ENCODE data around the gene MYDGF. TPM values are rescaled to one million over a fixed set of nuclear protein-coding genes. Genes with fewer than 3 reads are reported as not detected.

MYDGF gene
- total RNA-seq, 1 experiment from 2014 or later = 30.8 TPM

Other genes starting within 250 kb of the MYDGF start
- 90.9 and 112 TPM in 2 replicates for gene UBXN6, start 212.5 kb downstream of the MYDGF start, total RNA-seq (2014; rRNA removed; shearing (Covaris generic); ENCODE audit: low replicate concordance)
- gene HDGFL2, start 198.0 kb downstream of the MYDGF start, total RNA-seq (2014; rRNA removed; shearing (Covaris generic); ENCODE audit: low replicate concordance) = 49.9 and 81.2 TPM in 2 replicates
- not detected in 2 replicates for gene PLIN4, start 151.9 kb downstream of the MYDGF start, total RNA-seq (2014; rRNA removed; shearing (Covaris generic); ENCODE audit: low replicate concordance)
- gene PLIN5, start 135.1 kb downstream of the MYDGF start, total RNA-seq (2014; rRNA removed; shearing (Covaris generic); ENCODE audit: low replicate concordance) = not detected in 2 replicates
- 0.11 and 0.14 TPM in 2 replicates for gene LRG1, start 130.3 kb downstream of the MYDGF start, total RNA-seq (2014; rRNA removed; shearing (Covaris generic); ENCODE audit: low replicate concordance)
- gene SEMA6B, start 110.7 kb downstream of the MYDGF start, total RNA-seq (2014; rRNA removed; shearing (Covaris generic); ENCODE audit: low replicate concordance) = not detected in 2 replicates
- 1.8 and 9.0 TPM in 2 replicates for gene TNFAIP8L1, start 30.8 kb downstream of the MYDGF start, total RNA-seq (2014; rRNA removed; shearing (Covaris generic); ENCODE audit: low replicate concordance)
- 26.8 and 34.8 TPM in 2 replicates for gene DPP9, start 53.5 kb upstream of the MYDGF start, total RNA-seq (2014; rRNA removed; shearing (Covaris generic); ENCODE audit: low replicate concordance)
- 7.8 and 12.5 TPM in 2 replicates for gene FEM1A, start 121.4 kb upstream of the MYDGF start, total RNA-seq (2014; rRNA removed; shearing (Covaris generic); ENCODE audit: low replicate concordance)
- gene TICAM1, start 161.4 kb upstream of the MYDGF start, total RNA-seq (2014; rRNA removed; shearing (Covaris generic); ENCODE audit: low replicate concordance) = 2.1 and 2.7 TPM in 2 replicates
- gene PLIN3, start 197.3 kb upstream of the MYDGF start, total RNA-seq (2014; rRNA removed; shearing (Covaris generic); ENCODE audit: low replicate concordance) = 28.7 and 68.1 TPM in 2 replicates
- gene ARRDC5, start 232.6 kb upstream of the MYDGF start, total RNA-seq (2014; rRNA removed; shearing (Covaris generic); ENCODE audit: low replicate concordance) = not detected in 2 replicates
- 13.6 and 28.5 TPM in 2 replicates for gene UHRF1, start 239.2 kb upstream of the MYDGF start, total RNA-seq (2014; rRNA removed; shearing (Covaris generic); ENCODE audit: low replicate concordance)